ENCODE measurements around the gene DNMT3A. TPM values are rescaled to one million over a fixed set of nuclear protein-coding genes. Genes with fewer than 3 reads are reported as not detected.
A peak's percentile ranks its signal among the peaks of the same experiment; 100 is the strongest.

Gene DNMT3A
- total RNA-seq, 1 experiment from 2014 or later: 215 TPM

- Mint-ChIP-seq H3K27me3 (ENCODE audit: low read depth) (peaks cover 41% of the 10 kb centered on the region), H3K4me3 (peak overlapping the region; percentile 62 to 82), H3K9me3 (no peaks in the 10 kb centered on the region), H3K36me3 (ENCODE audit: insufficient read depth in 1 of 3, low read depth in 3 of 3) (no peaks in the 10 kb centered on the region; a peak in 1 of 7 replicates), H3K4me1 (peaks cover 18 to 26% of the 10 kb centered on the region in 2 experiments), H3K27ac (no peak overlapping the region)
- H2BK12ac ChIP-seq (ENCODE audit: insufficient read length, low read depth, low read length): no peak overlapping the region
- no peaks in the 10 kb centered on the region for H3K4me1 ChIP-seq (ENCODE audit: insufficient read depth, low read length)
- H4K5ac ChIP-seq (ENCODE audit: insufficient read length, low read depth, low read length): no peak overlapping the region
- H3K18ac ChIP-seq (ENCODE audit: insufficient read length, low read depth, low read length): no peak overlapping the region
- no peak overlapping the region for H4K8ac ChIP-seq (replicated peaks; ENCODE audit: insufficient read length, low read depth, low read length)
- H2BK20ac ChIP-seq (ENCODE audit: low read depth, low read length, poor library complexity, severe bottlenecking): no peak overlapping the region
- no peak overlapping the region for H3T11ph ChIP-seq (ENCODE audit: low read length)
- no peaks in the 10 kb centered on the region for H3K79me1 ChIP-seq (ENCODE audit: insufficient read depth, low read depth, low read length, poor library complexity, severe bottlenecking)
- no CpG with 5 or more reads among the region's 21 CpGs for WGBS (ENCODE audit: extremely low coverage, insufficient read length, low lambda C conversion rate)
- no peak overlapping the region for H2BK15ac ChIP-seq (ENCODE audit: low read depth, low read length)
- TF ChIP-seq, protein P1, sequence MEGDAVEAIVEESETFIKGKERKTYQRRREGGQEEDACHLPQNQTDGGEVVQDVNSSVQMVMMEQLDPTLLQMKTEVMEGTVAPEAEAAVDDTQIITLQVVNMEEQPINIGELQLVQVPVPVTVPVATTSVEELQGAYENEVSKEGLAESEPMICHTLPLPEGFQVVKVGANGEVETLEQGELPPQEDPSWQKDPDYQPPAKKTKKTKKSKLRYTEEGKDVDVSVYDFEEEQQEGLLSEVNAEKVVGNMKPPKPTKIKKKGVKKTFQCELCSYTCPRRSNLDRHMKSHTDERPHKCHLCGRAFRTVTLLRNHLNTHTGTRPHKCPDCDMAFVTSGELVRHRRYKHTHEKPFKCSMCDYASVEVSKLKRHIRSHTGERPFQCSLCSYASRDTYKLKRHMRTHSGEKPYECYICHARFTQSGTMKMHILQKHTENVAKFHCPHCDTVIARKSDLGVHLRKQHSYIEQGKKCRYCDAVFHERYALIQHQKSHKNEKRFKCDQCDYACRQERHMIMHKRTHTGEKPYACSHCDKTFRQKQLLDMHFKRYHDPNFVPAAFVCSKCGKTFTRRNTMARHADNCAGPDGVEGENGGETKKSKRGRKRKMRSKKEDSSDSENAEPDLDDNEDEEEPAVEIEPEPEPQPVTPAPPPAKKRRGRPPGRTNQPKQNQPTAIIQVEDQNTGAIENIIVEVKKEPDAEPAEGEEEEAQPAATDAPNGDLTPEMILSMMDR (conservative IDR thresholded peaks at IDR 0.05): no peak
- H3K9ac ChIP-seq (ENCODE audit: extremely low read depth, insufficient read length, low read length): no peak overlapping the region
- no peak overlapping the region for H2BK5ac ChIP-seq (ENCODE audit: insufficient read length, low read length)
- no peak overlapping the region for H3K27ac ChIP-seq (ENCODE audit: insufficient read length, low read depth, low read length)
- no peak overlapping the region for H3K14ac ChIP-seq (ENCODE audit: insufficient read depth, low read length)
- no peaks in the 10 kb centered on the region for H3K9me3 ChIP-seq (ENCODE audit: control insufficient read depth, low read depth, low read length)
- no peak overlapping the region for H2AK5ac ChIP-seq (ENCODE audit: insufficient read length, low read length)
- no peak overlapping the region for H2BK120ac ChIP-seq (ENCODE audit: low read depth, low read length, poor library complexity, severe bottlenecking)
- H3K23ac ChIP-seq (ENCODE audit: insufficient read length, low read depth, low read length): no peak overlapping the region
- H4K91ac ChIP-seq (ENCODE audit: insufficient read length, low read depth, low read length): no peak overlapping the region
- no peak overlapping the region for H2AFZ ChIP-seq (ENCODE audit: low read length)
- H3K4ac ChIP-seq (ENCODE audit: low read depth, low read length): no peak overlapping the region
- DNase-seq: no peak
- no peaks in the 10 kb centered on the region; the same call in 1 of the 2 replicates for H3K27me3 ChIP-seq (ENCODE audit: insufficient read depth, low read length)
- no peaks in the 10 kb centered on the region for H3K79me2 ChIP-seq (ENCODE audit: insufficient read depth, low read length)
- no peak overlapping the region for H3K4me2 ChIP-seq (ENCODE audit: insufficient read depth, insufficient read length, low read length)
- H3K56ac ChIP-seq (ENCODE audit: insufficient read length, low read depth, low read length): no peak overlapping the region
- H4K20me1 ChIP-seq (ENCODE audit: control insufficient read depth, insufficient read depth, insufficient read length): no peaks in the 10 kb centered on the region
- H3K23me2 ChIP-seq (ENCODE audit: insufficient read length, low read depth, low read length, poor library complexity, severe bottlenecking): peaks cover 6% of the 10 kb centered on the region
Observed at GRCh38 chr2:25343187-25343825, 1.6 kb upstream of the DNMT3A start.

Measured in H9 (cell line).